Neural cell (in vitro differentiated cells): ENCODE data around the gene DEPDC1. TPM values are rescaled to one million over a fixed set of nuclear protein-coding genes. Genes with fewer than 3 reads are reported as not detected.

ENCODE experiments used
- H2AFZ ChIP-seq: fragments of 200-600, 300-800 bp; sonication (generic), shearing (Covaris generic); 2 replicates; pipeline ENCODE4 v1.6.0; 2014; ENCODE audit warnings: low read depth, mild to moderate bottlenecking, antibody characterized with exemption, low read length, moderate library complexity
- H3F3A ChIP-seq: fragments of 200-600 bp; shearing (Covaris generic); 2 replicates; pipeline ENCODE4 v1.6.1; 2016; ENCODE audit warnings: mild to moderate bottlenecking, moderate library complexity, mixed read lengths, antibody characterized with exemption, low read length; ENCODE audit not compliant: insufficient read depth, poor library complexity, severe bottlenecking
- H3K27ac ChIP-seq: fragments of 200-600, 300-800 bp; sonication (generic), shearing (Covaris generic); 2 replicates; pipeline ENCODE4 v1.5.1; 2014; ENCODE audit warnings: mild to moderate bottlenecking, low read length, moderate library complexity
- H3K27me3 ChIP-seq: fragments of 300-800, 200-600 bp; sonication (generic), shearing (Covaris generic); 2 replicates; pipeline ENCODE4 v1.6.0; 2014; ENCODE audit warnings: mild to moderate bottlenecking, low read depth, low read length, moderate library complexity; ENCODE audit not compliant: insufficient read depth
- H3K36me3 ChIP-seq: fragments of 300-800, 200-600 bp; sonication (generic), shearing (Covaris generic); 2 replicates; pipeline ENCODE4 v1.5.1; 2014; ENCODE audit warnings: mild to moderate bottlenecking, antibody characterized with exemption, low read length, moderate library complexity; ENCODE audit not compliant: insufficient read depth
- H3K4me2 ChIP-seq: fragments of 300-800, 200-600 bp; sonication (generic), shearing (Covaris generic); 2 replicates; pipeline ENCODE4 v1.6.0; 2014; ENCODE audit warnings: mild to moderate bottlenecking, low read length
- H3K4me3 ChIP-seq: fragments of 300-800, 200-600 bp; sonication (generic), shearing (Covaris generic); 2 replicates; pipeline ENCODE4 v1.5.1; 2014; ENCODE audit warnings: mild to moderate bottlenecking, low read length, moderate library complexity
- H3K79me2 ChIP-seq: fragments of 200-600 bp; shearing (Covaris generic); replicated peaks from 2 replicates; pipeline ENCODE4 v1.6.0; 2014; ENCODE audit warnings: mild to moderate bottlenecking, low read length, moderate library complexity; ENCODE audit not compliant: insufficient read depth
- H3K9ac ChIP-seq: fragments of 300-800, 200-600 bp; sonication (generic), shearing (Covaris generic); 2 replicates; pipeline ENCODE4 v1.6.1; 2016; ENCODE audit warnings: mild to moderate bottlenecking, low read length, mixed read lengths
- H3K9me2 ChIP-seq: fragments of 200-600 bp; shearing (Covaris generic); 2 replicates; pipeline ENCODE4 v1.6.1; 2016; ENCODE audit warnings: mild to moderate bottlenecking, low read length, mixed read lengths; ENCODE audit not compliant: insufficient read depth
- H3K9me3 ChIP-seq: fragments of 200-600, 300-800 bp; sonication (generic), shearing (Covaris generic); 2 replicates; pipeline ENCODE4 v1.6.1; 2016; ENCODE audit warnings: mild to moderate bottlenecking, mixed run types, low read length, moderate library complexity, mixed read lengths
- H4K20me1 ChIP-seq: fragments of 200-600 bp; shearing (Covaris generic); 2 replicates; pipeline ENCODE4 v1.6.1; 2016; ENCODE audit warnings: mild to moderate bottlenecking, mixed run types; ENCODE audit not compliant: insufficient read depth
- CTCF ChIP-seq: fragments of 450-650 bp; IDR thresholded peaks from 2 replicates; pipeline ENCODE4 v1.5.1; 2014; ENCODE audit warnings: antibody characterized with exemption, mild to moderate bottlenecking, moderate library complexity; ENCODE audit not compliant: poor library complexity, severe bottlenecking
- EP300 ChIP-seq: fragments of 450-650 bp; conservative IDR thresholded peaks from 2 replicates; pipeline ENCODE4 v1.6.1; 2014; ENCODE audit warnings: antibody characterized with exemption, mild to moderate bottlenecking, moderate library complexity; ENCODE audit not compliant: poor library complexity, severe bottlenecking
- EZH2 ChIP-seq: fragments of 200-600, 300-800 bp; shearing (Covaris generic), sonication (generic); IDR thresholded peaks from 2 replicates; pipeline ENCODE4 v1.6.1; 2014; ENCODE audit warnings: antibody characterized with exemption, low read length, borderline replicate concordance, mild to moderate bottlenecking; ENCODE audit not compliant: insufficient read depth, poor library complexity, severe bottlenecking
- MXI1 ChIP-seq: fragments of 450-650 bp; conservative IDR thresholded peaks from 2 replicates; pipeline ENCODE4 v1.6.1; 2014; ENCODE audit warnings: antibody characterized with exemption, mild to moderate bottlenecking; ENCODE audit not compliant: poor library complexity, severe bottlenecking
- POLR2AphosphoS5 ChIP-seq: IDR thresholded peaks from 2 replicates; pipeline ENCODE4 v1.6.1; 2012
- RAD21 ChIP-seq: fragments of 450-650 bp; conservative IDR thresholded peaks from 2 replicates; pipeline ENCODE4 v1.6.1; 2014; ENCODE audit warnings: antibody characterized with exemption, mild to moderate bottlenecking, moderate library complexity
- SMC3 ChIP-seq: fragments of 450-650 bp; conservative IDR thresholded peaks from 2 replicates; pipeline ENCODE4 v1.6.1; 2014; ENCODE audit warnings: antibody characterized with exemption, mild to moderate bottlenecking, moderate library complexity; ENCODE audit not compliant: poor library complexity
- TAF1 ChIP-seq: IDR thresholded peaks from 2 replicates; pipeline ENCODE4 v1.6.1; 2012; ENCODE audit warnings: low read depth
- polyA plus RNA-seq: library from polyadenylated mRNA; depleted of rRNA; stranded (reverse); fragments of >200 nt; gene quantifications from 2 replicates; pipeline ENCODE4 v1.2.3, GENCODE V29; 2014
- TF ChIP-seq, protein P1 (sequence below): IDR thresholded peaks from 2 replicates; pipeline ENCODE4 v1.6.1; 2012; ENCODE audit warnings: borderline replicate concordance

Gene DEPDC1
- polyA plus RNA-seq, 1 donor from 2014 or later = 0.84 TPM

DNA sequence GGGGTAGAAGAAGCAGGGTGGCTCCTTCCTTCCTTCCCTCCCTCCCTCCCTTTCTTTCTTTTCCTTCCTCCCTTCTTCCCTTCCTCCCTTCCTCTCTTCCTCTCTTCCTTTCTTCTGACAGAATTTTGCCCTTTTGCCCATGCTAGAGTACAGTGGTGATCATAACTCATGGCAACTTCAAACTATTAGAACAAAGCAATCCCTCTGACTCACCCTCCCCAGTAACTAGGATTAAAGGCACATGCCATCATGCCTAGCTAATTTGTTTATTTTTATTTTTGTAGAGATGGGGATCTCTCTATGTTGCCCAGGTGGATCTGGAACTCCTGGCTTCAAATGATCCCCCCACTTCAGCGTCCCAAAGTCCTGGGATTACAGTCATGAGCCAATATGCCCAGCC lies 37.1 kb downstream of the DEPDC1 start:
- Histone ChIP-seq H3K9me3 (no peaks in the 10 kb centered on the region), H3K27me3 (no peaks in the 10 kb centered on the region), H4K20me1 (no peaks in the 10 kb centered on the region), H2AFZ (no peak overlapping the region), H3K9me2 (no peaks in the 10 kb centered on the region), H3K27ac (no peak overlapping the region), H3K36me3 (no peaks in the 10 kb centered on the region), H3K4me3 (no peak overlapping the region), H3F3A (no peaks in the 10 kb centered on the region), H3K9ac (no peak overlapping the region), H3K4me2 (no peak overlapping the region), H3K79me2 (no peaks in the 10 kb centered on the region)
- TF ChIP-seq SMC3 (no peak), EZH2 (no peak), RAD21 (no peak), POLR2AphosphoS5 (no peak), CTCF (no peak), MXI1 (no peak)
- TF ChIP-seq, protein P1, sequence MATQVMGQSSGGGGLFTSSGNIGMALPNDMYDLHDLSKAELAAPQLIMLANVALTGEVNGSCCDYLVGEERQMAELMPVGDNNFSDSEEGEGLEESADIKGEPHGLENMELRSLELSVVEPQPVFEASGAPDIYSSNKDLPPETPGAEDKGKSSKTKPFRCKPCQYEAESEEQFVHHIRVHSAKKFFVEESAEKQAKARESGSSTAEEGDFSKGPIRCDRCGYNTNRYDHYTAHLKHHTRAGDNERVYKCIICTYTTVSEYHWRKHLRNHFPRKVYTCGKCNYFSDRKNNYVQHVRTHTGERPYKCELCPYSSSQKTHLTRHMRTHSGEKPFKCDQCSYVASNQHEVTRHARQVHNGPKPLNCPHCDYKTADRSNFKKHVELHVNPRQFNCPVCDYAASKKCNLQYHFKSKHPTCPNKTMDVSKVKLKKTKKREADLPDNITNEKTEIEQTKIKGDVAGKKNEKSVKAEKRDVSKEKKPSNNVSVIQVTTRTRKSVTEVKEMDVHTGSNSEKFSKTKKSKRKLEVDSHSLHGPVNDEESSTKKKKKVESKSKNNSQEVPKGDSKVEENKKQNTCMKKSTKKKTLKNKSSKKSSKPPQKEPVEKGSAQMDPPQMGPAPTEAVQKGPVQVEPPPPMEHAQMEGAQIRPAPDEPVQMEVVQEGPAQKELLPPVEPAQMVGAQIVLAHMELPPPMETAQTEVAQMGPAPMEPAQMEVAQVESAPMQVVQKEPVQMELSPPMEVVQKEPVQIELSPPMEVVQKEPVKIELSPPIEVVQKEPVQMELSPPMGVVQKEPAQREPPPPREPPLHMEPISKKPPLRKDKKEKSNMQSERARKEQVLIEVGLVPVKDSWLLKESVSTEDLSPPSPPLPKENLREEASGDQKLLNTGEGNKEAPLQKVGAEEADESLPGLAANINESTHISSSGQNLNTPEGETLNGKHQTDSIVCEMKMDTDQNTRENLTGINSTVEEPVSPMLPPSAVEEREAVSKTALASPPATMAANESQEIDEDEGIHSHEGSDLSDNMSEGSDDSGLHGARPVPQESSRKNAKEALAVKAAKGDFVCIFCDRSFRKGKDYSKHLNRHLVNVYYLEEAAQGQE = no peak

- Histone ChIP-seq H3K9me3 (no peaks in the 10 kb centered on the region), H3K27ac (no peak overlapping the region), H3K9ac (peak overlapping the region; percentile 4), H3F3A (no peaks in the 10 kb centered on the region), H2AFZ (no peak overlapping the region), H3K79me2 (no peaks in the 10 kb centered on the region), H4K20me1 (no peaks in the 10 kb centered on the region), H3K4me2 (no peak overlapping the region), H3K27me3 (no peaks in the 10 kb centered on the region), H3K4me3 (no peak overlapping the region), H3K9me2 (no peaks in the 10 kb centered on the region), H3K36me3 (no peaks in the 10 kb centered on the region)
- TF ChIP-seq RAD21 (no peak), POLR2AphosphoS5 (no peak), CTCF (no peak), MXI1 (no peak), EP300 (no peak), SMC3 (no peak), TAF1 (no peak), EZH2 (no peak)
- TF ChIP-seq, protein P1 = no peak
These were observed 37.8 kb downstream of the DEPDC1 start for GRCh38 chr1:68459091-68459490.
